Natural killer cell (primary cell): ENCODE measurements around the gene C1QTNF12. TPM values are rescaled to one million over a fixed set of nuclear protein-coding genes. Genes with fewer than 3 reads are reported as not detected.

ENCODE experiments used
- ATAC-seq, 3 donors: fragments of 150-1000 bp in 2 of 3; fragments of 200-7000 bp in 1 of 3; cut with Tn5 transposase; 1 replicate in 1 of 3; 2 replicates in 2 of 3; pipeline ENCODE4 v1.10.0; 2021; ENCODE audit warnings: mild to moderate bottlenecking in 2 of 3, moderate library complexity in 2 of 3
- DNase-seq, 2 donors: peaks; one replicate each; pipeline versions ENCODE4 v3.0.0 to v3.0.0-alpha.2; 2013 to 2021; ENCODE audit warnings: mixed read lengths in 1 of 2
- H3K27ac ChIP-seq: one replicate; pipeline ENCODE4 v1.5.1; 2013; ENCODE audit warnings: mild to moderate bottlenecking, low read length
- H3K27me3 ChIP-seq: one replicate; pipeline ENCODE4 v1.6.1; 2013; ENCODE audit warnings: low read length; ENCODE audit not compliant: control insufficient read depth, insufficient read depth
- H3K36me3 ChIP-seq: one replicate; pipeline ENCODE4 v1.6.1; 2013; ENCODE audit warnings: low read length; ENCODE audit not compliant: control insufficient read depth, insufficient read depth
- H3K4me1 ChIP-seq: one replicate; pipeline ENCODE4 v1.6.1; 2013; ENCODE audit warnings: low read length; ENCODE audit not compliant: control insufficient read depth, insufficient read depth
- H3K4me3 ChIP-seq: one replicate; pipeline ENCODE4 v1.5.1; 2013; ENCODE audit warnings: low read length
- H3K9me3 ChIP-seq: one replicate; pipeline ENCODE4 v1.6.1; 2013; ENCODE audit warnings: low read length; ENCODE audit not compliant: control insufficient read depth, insufficient read depth
- H3K27ac Mint-ChIP-seq, 2 donors: one replicate each; pipeline ENCODE4 v1.8.0; 2022; ENCODE audit warnings: mild to moderate bottlenecking in 2 of 2, mixed read lengths in 2 of 2, moderate library complexity in 1 of 2
- H3K27me3 Mint-ChIP-seq, 2 donors: one replicate each; pipeline ENCODE4 v1.8.0; 2022; ENCODE audit warnings: low read depth in 2 of 2, mixed read lengths in 2 of 2
- H3K36me3 Mint-ChIP-seq: one replicate; pipeline ENCODE4 v1.8.0; 2022; ENCODE audit warnings: mixed read lengths
- H3K4me1 Mint-ChIP-seq, 2 donors: one replicate each; pipeline ENCODE4 v1.8.0; 2022; ENCODE audit warnings: mixed read lengths in 2 of 2
- H3K4me3 Mint-ChIP-seq: one replicate; pipeline ENCODE4 v1.8.0; 2022; ENCODE audit warnings: mild to moderate bottlenecking, moderate library complexity, mixed read lengths
- H3K9me3 Mint-ChIP-seq, 2 donors: one replicate each; pipeline ENCODE4 v1.8.0; 2022; ENCODE audit warnings: mixed read lengths in 2 of 2
- WGBS: methylation state at CpG from one replicate; pipeline ENCODE4 v1.1.7; 2013; ENCODE audit warnings: missing lambda C conversion rate; ENCODE audit not compliant: insufficient coverage; 5-methylcytosine and 5-hydroxymethylcytosine counted together
- intact Hi-C: fragments of 100-400 bp; cut with micrococcal nuclease; formaldehyde crosslinking; loops from one replicate; pipeline ENCODE4 v1.14.2; 2022
- total RNA-seq, 4 donors: library from RNA; stranded (reverse); fragments of 120-200 nt in 1 of 4; gene quantifications; one replicate each; pipeline versions ENCODE4 v1.2.3 to v1.2.4, GENCODE V29; 2013 to 2022
- TF ChIP-seq, protein P1 (sequence below): fragments of 200-600 bp; IDR thresholded peaks from one replicate; pipeline ENCODE4 v1.8.0; 2022; ENCODE audit warnings: antibody characterized with exemption

The C1QTNF12 gene
- total RNA-seq, 3 donors from 2014 or later (not counting 1 experiment from before 2014, with no cell fraction given): 2.6 to 4.1 (median 4.1) TPM

DNA sequence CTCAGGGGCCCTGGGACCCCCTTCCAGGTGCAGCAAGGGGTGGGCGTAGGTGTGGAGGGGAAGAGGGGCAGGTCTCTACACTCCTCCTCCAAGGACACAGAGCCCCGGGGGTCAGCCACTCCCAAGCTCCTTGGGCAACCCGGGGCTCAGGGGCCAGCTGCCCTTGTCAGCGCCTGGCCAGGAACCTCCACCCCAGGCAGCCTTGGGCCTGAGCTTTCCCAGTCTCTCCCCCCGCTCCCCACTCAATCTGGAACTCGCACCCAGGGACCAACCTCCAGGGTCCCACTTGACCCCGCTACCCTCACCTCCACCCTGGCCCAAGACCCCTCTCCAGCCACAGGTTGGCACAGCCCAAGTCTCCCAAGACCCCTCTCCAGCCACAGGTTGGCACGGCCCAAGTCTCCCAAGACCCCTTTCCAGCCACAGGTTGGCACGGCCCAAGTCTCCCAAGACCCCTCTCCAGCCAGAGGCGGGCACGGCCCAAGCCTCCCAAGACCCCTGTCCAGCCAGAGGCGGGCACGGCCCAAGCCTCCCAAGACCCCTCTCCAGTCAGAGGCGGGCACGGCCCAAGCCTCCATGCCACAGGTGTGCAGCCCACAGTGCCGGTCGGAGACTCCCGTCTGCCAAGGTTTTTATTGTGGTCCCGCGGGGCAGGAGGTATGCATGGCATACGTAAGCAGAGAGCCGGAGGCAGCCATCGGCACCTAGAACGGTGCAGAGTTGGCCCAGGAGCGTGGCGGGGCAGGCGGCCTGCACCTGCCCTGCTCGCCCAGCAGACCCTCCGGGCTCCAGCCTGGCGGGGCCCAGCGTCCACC is 35.6 kb downstream of the C1QTNF12 start:
- Histone ChIP-seq H3K27ac (no peak overlapping the region), H3K9me3 (no peaks in the 10 kb centered on the region), H3K36me3 (no peaks in the 10 kb centered on the region), H3K27me3 (no peaks in the 10 kb centered on the region), H3K4me3 (no peak overlapping the region), H3K4me1 (peaks cover 99% of the 10 kb centered on the region)
- Mint-ChIP-seq H3K27ac (peak overlapping the region; percentile 66 to 98), H3K9me3 (no peaks in the 10 kb centered on the region), H3K4me3 (peak overlapping the region; percentile 40), H3K27me3 (no peaks in the 10 kb centered on the region), H3K4me1 (peaks cover 15 to 60% of the 10 kb centered on the region in 2 donors), H3K36me3 (no peaks in the 10 kb centered on the region)
- intact Hi-C loops: no loop called here
- ATAC-seq (no peak), DNase-seq (peak in 1 of 2 donors; percentile 17)
- TF ChIP-seq, protein P1, sequence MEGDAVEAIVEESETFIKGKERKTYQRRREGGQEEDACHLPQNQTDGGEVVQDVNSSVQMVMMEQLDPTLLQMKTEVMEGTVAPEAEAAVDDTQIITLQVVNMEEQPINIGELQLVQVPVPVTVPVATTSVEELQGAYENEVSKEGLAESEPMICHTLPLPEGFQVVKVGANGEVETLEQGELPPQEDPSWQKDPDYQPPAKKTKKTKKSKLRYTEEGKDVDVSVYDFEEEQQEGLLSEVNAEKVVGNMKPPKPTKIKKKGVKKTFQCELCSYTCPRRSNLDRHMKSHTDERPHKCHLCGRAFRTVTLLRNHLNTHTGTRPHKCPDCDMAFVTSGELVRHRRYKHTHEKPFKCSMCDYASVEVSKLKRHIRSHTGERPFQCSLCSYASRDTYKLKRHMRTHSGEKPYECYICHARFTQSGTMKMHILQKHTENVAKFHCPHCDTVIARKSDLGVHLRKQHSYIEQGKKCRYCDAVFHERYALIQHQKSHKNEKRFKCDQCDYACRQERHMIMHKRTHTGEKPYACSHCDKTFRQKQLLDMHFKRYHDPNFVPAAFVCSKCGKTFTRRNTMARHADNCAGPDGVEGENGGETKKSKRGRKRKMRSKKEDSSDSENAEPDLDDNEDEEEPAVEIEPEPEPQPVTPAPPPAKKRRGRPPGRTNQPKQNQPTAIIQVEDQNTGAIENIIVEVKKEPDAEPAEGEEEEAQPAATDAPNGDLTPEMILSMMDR: no peak
- 96% methylated on average over 30 of the region's 31 CpGs for WGBS

DNA sequence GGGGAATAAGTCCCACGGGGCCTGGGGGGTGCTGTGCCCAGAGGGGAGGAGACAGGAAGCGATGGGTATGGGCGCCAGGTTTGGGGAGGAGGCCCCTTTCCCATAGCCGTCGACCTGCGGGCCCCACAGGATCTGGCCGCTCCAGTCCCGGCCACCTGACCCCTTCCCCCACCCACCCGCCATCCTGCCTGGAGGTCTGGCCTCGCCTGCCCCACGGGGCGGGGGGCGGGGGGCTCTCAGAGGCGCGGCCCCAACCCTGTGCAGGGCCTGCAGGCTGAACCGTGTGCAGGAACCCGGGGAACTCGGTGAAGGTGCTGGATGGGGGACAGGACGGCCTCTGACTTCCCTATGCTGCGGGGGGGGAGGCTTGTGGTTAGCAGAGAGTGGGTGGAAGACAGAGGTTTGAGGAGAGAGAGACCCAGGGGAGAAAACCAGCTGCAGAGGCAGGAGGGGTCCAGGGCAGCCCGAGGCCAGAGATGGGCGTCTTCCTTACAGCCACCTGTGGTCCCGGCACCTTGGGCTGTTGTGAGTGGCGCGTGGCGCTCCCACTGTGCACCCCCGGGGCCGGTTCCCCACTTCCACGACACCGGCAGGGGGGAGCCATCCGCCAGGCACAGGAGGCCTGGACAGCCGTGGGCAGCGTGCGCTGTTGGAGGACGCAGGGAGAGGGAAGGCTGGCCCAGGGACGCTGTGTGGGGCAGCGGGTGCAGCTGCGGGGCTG is 37.6 kb downstream of the C1QTNF12 start:
- Histone ChIP-seq H3K27me3 (no peaks in the 10 kb centered on the region), H3K4me1 (peaks cover 95% of the 10 kb centered on the region)
- WGBS: 11% methylated on average over 38 of the region's 38 CpGs

DNA sequence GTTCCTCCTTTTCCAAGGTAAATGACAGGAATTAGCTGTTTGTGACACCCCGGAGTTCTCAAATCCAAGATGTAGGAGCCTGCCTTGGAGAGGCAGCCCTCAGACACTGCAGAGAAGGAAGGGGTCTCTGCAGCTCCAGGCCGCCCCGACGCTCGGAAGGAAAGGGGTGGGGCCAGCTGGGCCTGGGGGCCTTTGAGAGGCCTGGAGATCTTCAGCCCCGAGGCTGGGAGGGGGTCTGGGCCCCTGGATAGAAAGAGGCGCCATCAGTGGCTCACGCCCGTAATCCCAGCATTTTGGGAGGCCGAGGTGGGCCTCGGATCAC is 39.0 kb downstream of the C1QTNF12 start:
- 51% methylated on average over 11 of the region's 11 CpGs for WGBS
- Mint-ChIP-seq H3K4me1 (peaks cover 15 to 38% of the 10 kb centered on the region in 2 donors), H3K27me3 (no peaks in the 10 kb centered on the region), H3K36me3 (no peaks in the 10 kb centered on the region), H3K9me3 (no peaks in the 10 kb centered on the region), H3K27ac (peak overlapping the region; percentile 93 to 98), H3K4me3 (peak overlapping the region; percentile 93)
- Histone ChIP-seq H3K36me3 (no peaks in the 10 kb centered on the region), H3K27ac (peak overlapping the region; percentile 46), H3K4me3 (no peak overlapping the region), H3K4me1 (peaks cover 81% of the 10 kb centered on the region), H3K27me3 (no peaks in the 10 kb centered on the region), H3K9me3 (no peaks in the 10 kb centered on the region)
- TF ChIP-seq, protein P1: no peak
- intact Hi-C loops: loop anchor here (5.0 kb wide), 1 partner anchor 35 kb away; the partner anchor contains the start of gene TTLL10
- no peak for DNase-seq
- no peak for ATAC-seq

More for the DNA sequence above, 37.6 kb downstream of the C1QTNF12 start:
- TF ChIP-seq, protein P1: no peak
- Mint-ChIP-seq H3K27ac (peak overlapping the region; percentile 93 to 98), H3K9me3 (no peaks in the 10 kb centered on the region), H3K4me3 (peak overlapping the region; percentile 93), H3K36me3 (no peaks in the 10 kb centered on the region), H3K4me1 (peaks cover 15 to 44% of the 10 kb centered on the region in 2 donors), H3K27me3 (no peaks in the 10 kb centered on the region)
- peak overlapping the region; percentile 85 for H3K27ac ChIP-seq
- peak; percentile 53 to 74 for DNase-seq
- intact Hi-C loops: loop anchor here (2.0 to 5.0 kb wide), 2 partner anchors 14 to 37 kb away; partner anchors contain the start of gene TTLL10
- peak overlapping the region; percentile 23 for H3K4me3 ChIP-seq
- H3K36me3 ChIP-seq: no peaks in the 10 kb centered on the region
- peak; percentile 2 to 11 (median 9) for ATAC-seq
- H3K9me3 ChIP-seq: no peaks in the 10 kb centered on the region
